Endothelial cell of umbilical vein (primary cell): ENCODE measurements around the gene FHOD3. TPM values are rescaled to one million over a fixed set of nuclear protein-coding genes. Genes with fewer than 3 reads are reported as not detected.

ENCODE experiments used
- BruUV-seq: library from RNA; stranded (reverse); fragments of 400-500 nt; replicated peaks from 2 replicates; lab custom pipeline; 2021; lab: Mats Ljungman, UMichigan
- CTCF ChIA-PET: fragments of 300-600, 350-600 bp; sonication (Branson Sonifier 250); formaldehyde crosslinking; loops from one replicate; lab custom pipeline; 2021; ENCODE audit warnings: antibody characterized with exemption, inconsistent platforms; lab: Charles Lee
- POLR2A ChIA-PET: fragments of 300-600, 350-600 bp; sonication (Branson Sonifier 250); formaldehyde crosslinking; loops from one replicate; lab custom pipeline; 2021; ENCODE audit warnings: antibody characterized with exemption, inconsistent platforms; lab: Charles Lee
- DNase-seq: peaks from one replicate; pipeline ENCODE4 v3.0.0-alpha.2; 2011; ENCODE audit warnings: low read depth, low spot score
- FAIRE-seq: peaks from 2 replicates; lab custom pipeline; 2011; peaks lifted over from hg19 to GRCh38; lab: Jason Lieb, UNC
- H2AFZ ChIP-seq: 2 replicates; pipeline ENCODE4 v1.6.0; 2012; ENCODE audit warnings: low read depth, low read length, control low read depth, inconsistent platforms
- H3K27ac ChIP-seq: 2 replicates; pipeline ENCODE4 v1.5.1; 2011; ENCODE audit warnings: low read depth, mild to moderate bottlenecking, control low read depth, low read length, moderate library complexity; ENCODE audit not compliant: insufficient read depth
- H3K27me3 ChIP-seq, 2 experiments: 2 replicates each; pipeline versions ENCODE4 v1.6.0 to v1.6.1; 2011; ENCODE audit warnings: low read length in 2 of 2, mixed read lengths in 1 of 2; ENCODE audit not compliant: control insufficient read depth in 2 of 2, insufficient read depth in 2 of 2
- H3K36me3 ChIP-seq, 2 experiments: 2 replicates in 1 of 2; 3 replicates in 1 of 2; pipeline ENCODE4 v1.5.1; 2011; ENCODE audit warnings: low read length in 2 of 2, mild to moderate bottlenecking in 1 of 2, moderate library complexity in 1 of 2; ENCODE audit not compliant: control insufficient read depth in 2 of 2, insufficient read depth in 2 of 2; ENCODE audit errors: extremely low read depth in 1 of 2
- H3K4me1 ChIP-seq: 3 replicates; pipeline ENCODE4 v1.5.1; 2011; ENCODE audit warnings: mild to moderate bottlenecking, low read length; ENCODE audit not compliant: control insufficient read depth, insufficient read depth; ENCODE audit errors: extremely low read depth
- H3K4me2 ChIP-seq: 2 replicates; pipeline ENCODE4 v1.6.1; 2011; ENCODE audit warnings: low read length, control low read depth, mixed read lengths; ENCODE audit not compliant: insufficient read depth
- H3K4me3 ChIP-seq, 3 experiments: fragments of 200-600 bp in 1 of 3; sonication (generic), shearing (Covaris generic) in 1 of 3; replicated peaks in 1 of 3; 2 replicates each; pipeline ENCODE4 v1.5.1; 2011 to 2016; ENCODE audit warnings: control low read depth in 3 of 3, low read length in 3 of 3, mild to moderate bottlenecking in 2 of 3, inconsistent platforms in 1 of 3, low read depth in 1 of 3, moderate library complexity in 1 of 3; ENCODE audit not compliant: insufficient read depth in 1 of 3
- H3K79me2 ChIP-seq: 2 replicates; pipeline ENCODE4 v1.6.0; 2012; ENCODE audit warnings: low read length, inconsistent platforms; ENCODE audit not compliant: control insufficient read depth, insufficient read depth
- H3K9ac ChIP-seq: replicated peaks from 2 replicates; pipeline ENCODE3; 2011; ENCODE audit warnings: low read length, control low read depth; ENCODE audit not compliant: insufficient read depth; ENCODE audit errors: extremely low read depth
- H3K9me1 ChIP-seq: replicated peaks from 3 replicates; pipeline ENCODE4 v1.6.0; 2011; ENCODE audit warnings: mild to moderate bottlenecking, low read length; ENCODE audit not compliant: control insufficient read depth, insufficient read depth; ENCODE audit errors: extremely low read depth
- H3K9me3 ChIP-seq: replicated peaks from 2 replicates; pipeline ENCODE4 v1.5.1; 2012; ENCODE audit warnings: low read length, inconsistent platforms; ENCODE audit not compliant: control insufficient read depth, insufficient read depth
- H4K20me1 ChIP-seq: replicated peaks from 2 replicates; pipeline ENCODE3; 2011; ENCODE audit warnings: mild to moderate bottlenecking, low read length; ENCODE audit not compliant: control insufficient read depth, insufficient read depth; ENCODE audit errors: extremely low read depth
- EZH2 ChIP-seq: IDR thresholded peaks from 2 replicates; pipeline ENCODE4 v1.6.1; 2012; ENCODE audit warnings: borderline replicate concordance, low read depth, mild to moderate bottlenecking, moderate library complexity, low read length, inconsistent platforms; ENCODE audit not compliant: severe bottlenecking
- FOS ChIP-seq: IDR thresholded peaks from 2 replicates; pipeline ENCODE4 v1.6.1; 2011; ENCODE audit warnings: mild to moderate bottlenecking, low read length, moderate library complexity, borderline replicate concordance; ENCODE audit not compliant: insufficient read depth
- GATA2 ChIP-seq: IDR thresholded peaks from 2 replicates; pipeline ENCODE4 v1.7.0; 2011; ENCODE audit warnings: low read depth, mild to moderate bottlenecking, moderate library complexity, mixed read lengths, low read length; ENCODE audit not compliant: insufficient read length, insufficient read depth
- JUN ChIP-seq: IDR thresholded peaks from 2 replicates; pipeline ENCODE4 v1.6.1; 2011; ENCODE audit warnings: borderline replicate concordance, low read depth; ENCODE audit not compliant: insufficient read length, insufficient read depth
- MYC ChIP-seq: IDR thresholded peaks from one replicate; pipeline ENCODE4 v1.6.1; 2011; ENCODE audit warnings: mild to moderate bottlenecking, low read depth, low read length
- POLR2AphosphoS5 ChIP-seq: IDR thresholded peaks from 2 replicates; pipeline ENCODE4 v1.6.1; 2012; ENCODE audit warnings: low read depth, mild to moderate bottlenecking, control low read depth, low read length, moderate library complexity; ENCODE audit not compliant: insufficient read depth
- dilution Hi-C: fragments of 300-500 bp; cut with MboI; formaldehyde crosslinking; loops from one replicate; pipeline ENCODE4 v1.15.0; 2019; ENCODE audit warnings: low sequenced_read_pairs; ENCODE audit not compliant: extremely low pct_ligation_motif_present
- intact Hi-C: fragments of 100-400 bp; cut with micrococcal nuclease; formaldehyde crosslinking; loops from one replicate; pipeline ENCODE4 v1.10.0; 2022
- polyA plus RNA-seq, 4 experiments: library from polyadenylated mRNA; depleted of rRNA in 3 of 4; stranded (reverse) in 3 of 4; unstranded in 1 of 4; fragments of >200 nt; gene quantifications; 2 replicates each; pipeline versions ENCODE4 v1.2.1 to v1.2.3, GENCODE V29; 2011 to 2012; ENCODE audit warnings: missing spikeins in 1 of 4
- total RNA-seq: library from RNA; stranded (reverse); gene quantifications from 2 replicates; pipeline ENCODE4 v1.2.3, GENCODE V29; 2021
- TF ChIP-seq, protein P1 (sequence below), 2 donors: IDR thresholded peaks; 1 replicate in 1 of 2; 2 replicates in 1 of 2; pipeline ENCODE4 v1.5.1; 2011; ENCODE audit warnings: low read length in 2 of 2, mild to moderate bottlenecking in 2 of 2, moderate library complexity in 2 of 2, control low read depth in 1 of 2, inconsistent platforms in 1 of 2, low read depth in 1 of 2; ENCODE audit not compliant: insufficient read depth in 1 of 2; ENCODE audit errors: extremely low read depth in 1 of 2
- TF ChIP-seq, protein P2 (sequence below): IDR thresholded peaks from 2 replicates; pipeline ENCODE4 v1.6.1; 2011; ENCODE audit not compliant: insufficient read depth, insufficient read length

Gene FHOD3
- total and polyA plus RNA-seq, 2 donors (not counting 3 experiments of a cell fraction or from before 2014, with no cell fraction given), result 0.06 to 1.5 TPM

DNA sequence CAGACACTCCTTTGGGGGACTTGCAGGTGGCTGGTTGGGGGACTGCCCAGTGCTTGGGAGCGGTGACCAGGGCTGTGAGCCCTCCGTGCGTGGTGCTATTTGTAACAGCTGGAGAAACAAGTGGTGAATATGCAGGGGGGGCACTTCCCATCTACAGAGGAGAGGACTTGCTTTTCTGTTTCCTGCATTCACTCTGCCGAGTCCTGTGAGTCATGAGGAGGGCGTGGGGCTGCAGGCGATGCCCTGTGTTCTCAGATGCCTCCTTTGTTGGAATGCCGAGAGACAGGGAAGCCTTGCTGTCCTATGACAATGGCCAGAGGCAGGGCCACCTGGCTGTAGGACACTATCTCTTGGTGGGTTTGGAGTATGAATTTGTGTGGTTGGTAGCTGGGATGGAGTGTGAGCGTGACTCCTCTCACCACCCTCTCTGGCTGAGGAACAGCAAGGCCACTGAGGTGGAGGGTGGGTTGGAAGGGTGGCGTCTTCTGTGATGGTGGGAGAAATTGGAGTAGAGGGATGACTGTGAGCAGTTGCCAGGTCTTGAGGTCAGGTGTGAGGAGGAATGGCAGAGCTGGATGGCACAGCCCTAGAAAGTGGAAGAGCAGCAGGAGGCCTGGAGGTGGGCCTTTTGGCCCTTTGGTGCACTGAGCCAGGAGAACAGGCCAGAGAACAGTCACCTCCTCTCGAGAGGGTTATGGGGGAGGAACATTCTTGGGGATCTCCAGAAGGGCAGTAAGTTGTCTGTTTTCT lies 24.3 kb downstream of the FHOD3 start:
- BruUV-seq, result no TSS peak
- POLR2A ChIA-PET, result no interaction called here
- Histone ChIP-seq H3K9me3 (no peaks in the 10 kb centered on the region), H3K79me2 (no peaks in the 10 kb centered on the region), H3K9ac (no peak overlapping the region), H3K36me3 (no peaks in the 10 kb centered on the region), H3K27ac (no peak overlapping the region), H3K4me3 (no peak overlapping the region), H2AFZ (no peak overlapping the region), H3K4me1 (no peaks in the 10 kb centered on the region), H3K4me2 (no peak overlapping the region), H3K9me1 (no peaks in the 10 kb centered on the region), H4K20me1 (no peaks in the 10 kb centered on the region), H3K27me3 (peaks cover 0 to 3% of the 10 kb centered on the region in 2 experiments)
- DNase-seq (no peak), FAIRE-seq (no peak)
- intact Hi-C loops (no loop called here), dilution Hi-C loops (no loop called here)
- no peak for TF ChIP-seq MYC
- peak; percentile 79 for TF ChIP-seq FOS
- TF ChIP-seq, protein P1, sequence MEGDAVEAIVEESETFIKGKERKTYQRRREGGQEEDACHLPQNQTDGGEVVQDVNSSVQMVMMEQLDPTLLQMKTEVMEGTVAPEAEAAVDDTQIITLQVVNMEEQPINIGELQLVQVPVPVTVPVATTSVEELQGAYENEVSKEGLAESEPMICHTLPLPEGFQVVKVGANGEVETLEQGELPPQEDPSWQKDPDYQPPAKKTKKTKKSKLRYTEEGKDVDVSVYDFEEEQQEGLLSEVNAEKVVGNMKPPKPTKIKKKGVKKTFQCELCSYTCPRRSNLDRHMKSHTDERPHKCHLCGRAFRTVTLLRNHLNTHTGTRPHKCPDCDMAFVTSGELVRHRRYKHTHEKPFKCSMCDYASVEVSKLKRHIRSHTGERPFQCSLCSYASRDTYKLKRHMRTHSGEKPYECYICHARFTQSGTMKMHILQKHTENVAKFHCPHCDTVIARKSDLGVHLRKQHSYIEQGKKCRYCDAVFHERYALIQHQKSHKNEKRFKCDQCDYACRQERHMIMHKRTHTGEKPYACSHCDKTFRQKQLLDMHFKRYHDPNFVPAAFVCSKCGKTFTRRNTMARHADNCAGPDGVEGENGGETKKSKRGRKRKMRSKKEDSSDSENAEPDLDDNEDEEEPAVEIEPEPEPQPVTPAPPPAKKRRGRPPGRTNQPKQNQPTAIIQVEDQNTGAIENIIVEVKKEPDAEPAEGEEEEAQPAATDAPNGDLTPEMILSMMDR (IDR thresholded peaks at IDR 0.05; ENCODE audit: extremely low read depth in 1 of 2, insufficient read depth in 1 of 2, low read depth in 1 of 2, low read length in 2 of 2), result no peak
- CTCF ChIA-PET, result interaction anchor here (0.6 kb wide), 1 partner anchor 252 kb away, joined by 3 read pairs; no protein-coding TSS in a partner anchor

- FAIRE-seq, result no peak
- CTCF ChIA-PET, result interaction anchor here (0.6 kb wide), 1 partner anchor 253 kb away, joined by 3 read pairs; no protein-coding TSS in a partner anchor
- Histone ChIP-seq H3K79me2 (no peaks in the 10 kb centered on the region), H3K4me2 (no peak overlapping the region), H4K20me1 (no peaks in the 10 kb centered on the region), H3K9me3 (no peaks in the 10 kb centered on the region), H2AFZ (no peak overlapping the region), H3K27me3 (peaks cover 0 to 3% of the 10 kb centered on the region in 2 experiments), H3K27ac (no peak overlapping the region), H3K36me3 (no peaks in the 10 kb centered on the region), H3K9me1 (no peaks in the 10 kb centered on the region), H3K4me3 (no peak overlapping the region), H3K4me1 (no peaks in the 10 kb centered on the region), H3K9ac (no peak overlapping the region)
- intact Hi-C loops (no loop called here), dilution Hi-C loops (no loop called here)
- DNase-seq, result no peak
- no TSS peak for BruUV-seq
- TF ChIP-seq MYC, result no peak
- no peak for TF ChIP-seq GATA2
- TF ChIP-seq, protein P2, sequence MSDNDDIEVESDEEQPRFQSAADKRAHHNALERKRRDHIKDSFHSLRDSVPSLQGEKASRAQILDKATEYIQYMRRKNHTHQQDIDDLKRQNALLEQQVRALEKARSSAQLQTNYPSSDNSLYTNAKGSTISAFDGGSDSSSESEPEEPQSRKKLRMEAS, result no peak
- TF ChIP-seq EZH2, result no peak
- no peak for TF ChIP-seq POLR2AphosphoS5
- TF ChIP-seq JUN, result no peak
- TF ChIP-seq, protein P1 (IDR thresholded peaks at IDR 0.05; ENCODE audit: extremely low read depth in 1 of 2, insufficient read depth in 1 of 2, low read depth in 1 of 2, low read length in 2 of 2), result no peak
- TF ChIP-seq FOS, result no peak
- POLR2A ChIA-PET, result no interaction called here
Measured at GRCh38 chr18:36322408-36322728, 24.9 kb downstream of the FHOD3 start.
